Measurements from ENCODE around the gene ARL16.

The ARL16 gene

GRCh38 chr17:81690066-81690465 lies 6.5 kb upstream of the ARL16 start:
- no peak for TF ChIP-seq CTCF (IDR thresholded peaks at IDR 0.05; ENCODE audit: low read depth, low read length)
- no peak for TF ChIP-seq EZH2phosphoT487 (IDR thresholded peaks at IDR 0.05; ENCODE audit: low read depth)
- no peak overlapping the region for H3K4me2 ChIP-seq (ENCODE audit: low read length)
- 0 out of 2 replicates have a peak, but pooled peaks cover 6% of the 10 kb centered on the region for H4K20me1 ChIP-seq (ENCODE audit: insufficient read depth, low read length)
- H3K4me3 ChIP-seq (ENCODE audit: low read length): no peak overlapping the region
- peaks cover 19% of the 10 kb centered on the region for H3K79me2 ChIP-seq (ENCODE audit: low read length)
- H3K9ac ChIP-seq (ENCODE audit: low read length): no peak overlapping the region
- H3K27ac ChIP-seq (ENCODE audit: low read length): no peak overlapping the region
- H3K27me3 ChIP-seq (ENCODE audit: low read depth, low read length): no peaks in the 10 kb centered on the region
- no peaks in the 10 kb centered on the region for H3K9me3 ChIP-seq (ENCODE audit: insufficient read depth, low read length)
- peaks cover 21% of the 10 kb centered on the region for H3K36me3 ChIP-seq (replicated peaks; ENCODE audit: low read depth, low read length)
- H3K4me1 ChIP-seq (ENCODE audit: low read length): peaks cover 6% of the 10 kb centered on the region
- no peak overlapping the region for H2AFZ ChIP-seq (ENCODE audit: low read depth, low read length)

GRCh38 chr17:81688616-81689015 lies 5.0 kb upstream of the ARL16 start:
- Histone ChIP-seq H4K20me1 (ENCODE audit: insufficient read depth, low read length) (0 out of 2 replicates have a peak, but pooled peaks cover 6% of the 10 kb centered on the region), H3K27ac (ENCODE audit: low read length) (no peak overlapping the region), H3K9ac (ENCODE audit: low read length) (no peak overlapping the region), H3K36me3 (replicated peaks; ENCODE audit: low read depth, low read length) (peaks cover 16% of the 10 kb centered on the region), H3K27me3 (ENCODE audit: low read depth, low read length) (no peaks in the 10 kb centered on the region), H3K79me2 (ENCODE audit: low read length) (peaks cover 31% of the 10 kb centered on the region), H3K9me3 (ENCODE audit: insufficient read depth, low read length) (no peaks in the 10 kb centered on the region), H3K4me1 (ENCODE audit: low read length) (peaks cover 12% of the 10 kb centered on the region), H3K4me2 (ENCODE audit: low read length) (no peak overlapping the region), H2AFZ (ENCODE audit: low read depth, low read length) (no peak overlapping the region), H3K4me3 (ENCODE audit: low read length) (no peak overlapping the region)
- TF ChIP-seq EZH2phosphoT487 (IDR thresholded peaks at IDR 0.05; ENCODE audit: low read depth): no peak
- TF ChIP-seq CTCF (IDR thresholded peaks at IDR 0.05; ENCODE audit: low read depth, low read length): no peak

- H3K9ac ChIP-seq (ENCODE audit: low read length): no peak overlapping the region
- peaks cover 16% of the 10 kb centered on the region for H3K36me3 ChIP-seq (replicated peaks; ENCODE audit: low read depth, low read length)
- H3K9me3 ChIP-seq (ENCODE audit: insufficient read depth, low read length): no peaks in the 10 kb centered on the region
- H3K4me1 ChIP-seq (ENCODE audit: low read length): peaks cover 12% of the 10 kb centered on the region
- H3K27me3 ChIP-seq (ENCODE audit: low read depth, low read length): no peaks in the 10 kb centered on the region
- peaks cover 37% of the 10 kb centered on the region for H3K79me2 ChIP-seq (ENCODE audit: low read length)
- no peak for TF ChIP-seq EZH2phosphoT487 (IDR thresholded peaks at IDR 0.05; ENCODE audit: low read depth)
- TF ChIP-seq CTCF (IDR thresholded peaks at IDR 0.05; ENCODE audit: low read depth, low read length): no peak
- no peak overlapping the region for H2AFZ ChIP-seq (ENCODE audit: low read depth, low read length)
- H4K20me1 ChIP-seq (ENCODE audit: insufficient read depth, low read length): 0 out of 2 replicates have a peak, but pooled peaks cover 6% of the 10 kb centered on the region
- H3K27ac ChIP-seq (ENCODE audit: low read length): no peak overlapping the region
- H3K4me2 ChIP-seq (ENCODE audit: low read length): no peak overlapping the region
- H3K4me3 ChIP-seq (ENCODE audit: low read length): no peak overlapping the region
Observed at GRCh38 chr17:81687770-81688541, 4.4 kb upstream of the ARL16 start.

GRCh38 chr17:81686614-81687013 lies 3.0 kb upstream of the ARL16 start:
- Histone ChIP-seq H3K27ac (ENCODE audit: low read length) (no peak overlapping the region), H3K4me1 (ENCODE audit: low read length) (peaks cover 18% of the 10 kb centered on the region), H3K27me3 (ENCODE audit: low read depth, low read length) (no peaks in the 10 kb centered on the region), H3K4me3 (ENCODE audit: low read length) (no peak overlapping the region), H3K36me3 (replicated peaks; ENCODE audit: low read depth, low read length) (peaks cover 14% of the 10 kb centered on the region), H4K20me1 (ENCODE audit: insufficient read depth, low read length) (0 out of 2 replicates have a peak, but pooled peaks cover 6% of the 10 kb centered on the region), H3K4me2 (ENCODE audit: low read length) (no peak overlapping the region), H2AFZ (ENCODE audit: low read depth, low read length) (no peak overlapping the region), H3K9me3 (ENCODE audit: insufficient read depth, low read length) (no peaks in the 10 kb centered on the region), H3K79me2 (ENCODE audit: low read length) (peaks cover 50% of the 10 kb centered on the region), H3K9ac (ENCODE audit: low read length) (no peak overlapping the region)
- no peak for TF ChIP-seq CTCF (IDR thresholded peaks at IDR 0.05; ENCODE audit: low read depth, low read length)
- no peak for TF ChIP-seq EZH2phosphoT487 (IDR thresholded peaks at IDR 0.05; ENCODE audit: low read depth)

All from OCI-LY3 (cell line).